HG02973 (cell line): ENCODE results near the gene LRMDA.

Experiments used
- ATAC-seq: cut with Tn5 transposase; IDR thresholded peaks from one replicate; pipeline ENCODE4 v1.9.1; 2021; ENCODE audit warnings: moderate library complexity; ENCODE audit not compliant: unreplicated experiment

Gene LRMDA

GRCh38 chr10:75418712-75419111 lies 12.7 kb upstream of the LRMDA start:
- ATAC-seq: no peak

DNA sequence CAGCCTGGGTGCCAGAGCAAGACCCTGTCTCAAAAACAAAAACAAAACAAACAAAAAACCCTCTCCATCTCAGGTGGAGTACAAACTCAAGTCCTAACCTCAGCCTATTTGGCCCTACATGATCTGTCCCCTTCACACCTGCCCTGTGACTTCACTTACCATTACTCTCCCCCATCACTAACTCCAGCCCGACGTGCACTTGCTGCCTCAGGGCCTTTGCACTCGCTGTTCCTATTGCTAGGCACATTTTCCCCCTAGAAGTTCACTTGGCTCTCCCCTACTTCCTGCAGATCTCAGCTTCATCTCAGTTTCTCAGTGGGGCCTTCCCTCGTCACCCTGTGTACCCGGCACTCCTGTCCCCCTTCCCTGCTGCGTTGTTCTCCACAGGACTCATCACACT lies 8.5 kb upstream of the LRMDA start:
- ATAC-seq: no peak

- no peak for ATAC-seq
These were observed 6.9 kb upstream of the LRMDA start for GRCh38 chr10:75424571-75424970.

- ATAC-seq: no peak
These were observed 5.9 kb upstream of the LRMDA start for GRCh38 chr10:75425291-75426079.

GRCh38 chr10:75426880-75427279 lies 4.5 kb upstream of the LRMDA start:
- ATAC-seq: no peak

GRCh38 chr10:75427951-75428350 lies 3.5 kb upstream of the LRMDA start:
- ATAC-seq: no peak

DNA sequence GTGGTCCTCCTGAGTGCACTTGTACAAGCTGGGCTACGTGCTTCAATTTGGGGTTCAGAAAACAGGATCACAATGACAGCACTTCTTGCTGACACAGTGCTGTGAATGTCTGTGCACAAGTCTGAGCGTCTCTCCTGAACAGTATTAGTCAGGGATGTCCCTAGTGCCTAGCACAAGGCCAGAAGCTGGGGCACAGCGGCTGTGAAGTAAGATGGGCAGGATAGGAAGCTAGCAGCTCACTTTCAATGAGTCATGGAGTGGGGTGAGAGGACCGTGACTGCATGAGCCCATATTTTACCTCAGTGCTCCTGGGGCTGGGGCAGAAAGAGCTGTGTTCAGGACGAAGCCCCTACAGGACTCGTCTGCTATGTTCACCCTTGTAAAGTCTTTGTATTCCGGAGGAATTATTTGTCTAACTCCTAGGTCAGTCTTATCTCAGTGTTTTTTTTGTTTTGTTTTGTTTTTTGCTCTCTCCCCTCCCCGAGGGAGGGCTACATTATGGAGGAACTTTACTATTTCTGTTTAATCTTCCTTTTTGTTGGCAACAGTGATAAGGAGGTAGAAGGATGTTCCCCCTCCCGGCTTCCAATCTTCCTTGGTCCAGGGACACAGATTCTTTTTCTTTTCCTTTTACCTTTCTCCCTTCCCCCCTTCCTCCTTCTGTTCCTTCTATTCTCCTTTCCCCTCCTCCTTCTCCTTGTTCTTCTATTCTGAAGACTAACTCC lies 2.8 kb upstream of the LRMDA start:
- no peak for ATAC-seq

- ATAC-seq: no peak
These were observed 2.1 kb upstream of the LRMDA start for GRCh38 chr10:75429159-75429827.

GRCh38 chr10:75430000-75430763 lies 1.2 kb upstream of the LRMDA start:
- no peak for ATAC-seq

DNA sequence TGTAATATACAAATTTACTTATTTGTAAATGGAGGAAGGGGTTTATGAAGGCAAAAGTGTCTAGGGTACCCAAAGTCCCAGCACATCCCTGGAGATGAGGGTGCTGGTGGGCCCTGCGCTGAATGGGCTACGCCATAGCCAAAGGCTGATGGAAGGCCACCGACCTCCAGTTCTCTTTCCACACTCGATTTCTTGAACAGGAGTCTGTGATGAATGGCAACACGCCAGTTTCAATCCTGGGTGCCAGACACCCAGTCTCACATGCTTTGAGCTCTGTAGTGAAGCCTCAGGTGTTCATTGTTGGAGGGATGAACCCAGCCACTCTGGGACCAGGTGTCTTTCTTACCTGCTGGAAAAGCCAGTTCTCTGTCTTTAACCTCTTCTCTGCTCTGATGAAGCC lies 752 bp downstream of the LRMDA start:
- no peak for ATAC-seq

GRCh38 chr10:75432763-75433162 lies 1.3 kb downstream of the LRMDA start:
- no peak for ATAC-seq

- ATAC-seq: no peak
These were observed 1.8 kb downstream of the LRMDA start for GRCh38 chr10:75433216-75433615.

- ATAC-seq: no peak
These were observed 2.9 kb downstream of the LRMDA start for GRCh38 chr10:75434291-75434690.

- no peak for ATAC-seq
These were observed 3.9 kb downstream of the LRMDA start for GRCh38 chr10:75435291-75435690.

- no peak for ATAC-seq
These were observed 5.5 kb downstream of the LRMDA start for GRCh38 chr10:75436896-75437295.

DNA sequence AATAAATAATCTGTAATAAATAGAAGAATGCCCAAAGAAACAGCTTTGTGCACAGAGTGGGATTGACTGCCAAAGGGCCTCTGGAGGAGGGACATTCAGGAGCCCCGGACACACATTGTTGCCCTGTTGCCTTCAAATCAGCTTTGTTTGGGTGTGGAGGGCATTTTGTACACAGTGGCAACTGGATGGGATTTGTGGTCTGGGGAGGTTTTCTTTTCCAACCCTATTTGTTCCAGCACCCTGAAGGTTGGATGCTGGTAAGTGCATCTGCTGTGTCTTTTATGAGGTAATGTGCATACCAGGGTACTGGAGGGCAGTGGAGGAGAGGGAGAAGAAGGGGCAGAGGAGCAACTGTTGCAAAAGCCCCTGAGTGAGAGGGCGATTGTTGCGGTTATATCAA lies 6.3 kb downstream of the LRMDA start:
- ATAC-seq: no peak

- ATAC-seq: no peak
These were observed 6.9 kb downstream of the LRMDA start for GRCh38 chr10:75438275-75438674.

DNA sequence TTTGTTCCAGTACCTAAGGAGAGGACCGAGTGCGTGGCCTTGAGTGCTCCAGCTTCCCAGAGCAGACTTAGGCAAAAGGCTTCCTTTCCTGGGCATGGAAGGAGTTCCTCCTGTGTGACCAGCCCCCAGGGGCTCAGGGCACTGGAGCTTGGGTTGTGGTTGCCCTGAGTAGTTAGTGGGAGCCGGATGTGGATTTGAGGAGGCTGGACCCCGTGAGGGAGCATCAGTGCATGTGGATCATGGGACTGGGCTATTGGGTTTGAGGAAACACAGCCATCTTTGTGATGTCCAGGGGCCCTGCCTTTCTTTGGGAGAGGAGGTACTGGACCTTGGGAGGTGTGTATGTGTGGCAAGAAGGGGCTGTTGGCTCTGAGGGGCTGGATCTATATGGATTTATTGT lies 8.4 kb downstream of the LRMDA start:
- ATAC-seq: no peak

GRCh38 chr10:75440271-75440793 lies 8.9 kb downstream of the LRMDA start:
- ATAC-seq: no peak

DNA sequence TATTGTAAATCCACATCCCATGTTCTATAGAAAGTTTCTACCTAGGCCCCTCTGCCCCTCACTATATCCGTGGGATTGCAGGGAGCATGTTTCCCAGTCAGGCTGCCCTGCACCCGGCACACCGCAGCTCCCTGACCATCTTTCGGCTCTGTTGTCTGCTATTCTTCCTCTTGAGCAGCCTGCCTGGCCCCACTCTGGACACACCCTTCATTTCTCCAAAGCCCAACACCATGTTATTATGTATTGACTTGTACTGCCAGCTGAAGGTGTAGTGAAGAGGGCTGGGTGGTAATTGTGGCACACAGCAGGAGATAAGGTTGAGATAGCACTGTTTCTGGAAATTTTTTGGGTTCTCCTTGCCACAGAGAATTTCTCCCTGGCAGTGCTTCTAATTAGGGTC lies 9.8 kb downstream of the LRMDA start:
- ATAC-seq: no peak

GRCh38 chr10:75441682-75442081 lies 10.3 kb downstream of the LRMDA start:
- ATAC-seq: no peak
